H1 (cell line): ENCODE measurements around the gene IL26.

Source experiments
- ATF2 ChIP-seq: IDR thresholded peaks from 2 replicates; pipeline ENCODE4 v1.6.1; 2012; ENCODE audit warnings: low read length, inconsistent platforms
- CBX5 ChIP-seq: fragments of 300-800, 300-1000 bp; sonication (generic); IDR thresholded peaks from 2 replicates; pipeline ENCODE4 v1.7.1; 2016; ENCODE audit warnings: antibody characterized with exemption, low read length, low read depth
- CEBPB ChIP-seq: IDR thresholded peaks from 2 replicates; pipeline ENCODE4 v1.6.1; 2012; ENCODE audit warnings: low read depth, low read length
- CTCF ChIP-seq, 3 experiments: IDR thresholded peaks; 1 replicate in 2 of 3; 2 replicates in 1 of 3; pipeline versions ENCODE4 v1.5.1 to v1.6.1; 2011; ENCODE audit warnings: low read length in 3 of 3, mild to moderate bottlenecking in 3 of 3, inconsistent platforms in 2 of 3, low read depth in 1 of 3, moderate library complexity in 1 of 3; ENCODE audit not compliant: insufficient read depth in 1 of 3; ENCODE audit errors: control extremely low read depth in 1 of 3
- JUN ChIP-seq: IDR thresholded peaks from 2 replicates; pipeline ENCODE4 v1.6.1; 2011; ENCODE audit warnings: low read depth, mild to moderate bottlenecking, improper control_type of control experiment, low read length
- MAX ChIP-seq: IDR thresholded peaks from 2 replicates; pipeline ENCODE4 v1.6.1; 2012; ENCODE audit warnings: inconsistent platforms
- NRF1 ChIP-seq: IDR thresholded peaks from 2 replicates; pipeline ENCODE4 v1.6.1; 2011; ENCODE audit warnings: mild to moderate bottlenecking, low read depth, low read length, improper control_type of control experiment
- POLR2A ChIP-seq, 2 experiments: IDR thresholded peaks; 1 replicate in 1 of 2; 2 replicates in 1 of 2; pipeline ENCODE4 v1.6.1; 2011; ENCODE audit warnings: low read depth in 2 of 2, low read length in 2 of 2, mild to moderate bottlenecking in 2 of 2; ENCODE audit errors: control extremely low read depth in 1 of 2
- RAD21 ChIP-seq, 2 experiments: IDR thresholded peaks in 1 of 2; conservative IDR thresholded peaks in 1 of 2; 2 replicates each; pipeline ENCODE4 v1.6.1; 2011; ENCODE audit warnings: low read depth in 2 of 2, low read length in 2 of 2, improper control_type of control experiment in 1 of 2, inconsistent platforms in 1 of 2, mild to moderate bottlenecking in 1 of 2, moderate library complexity in 1 of 2
- TBP ChIP-seq: IDR thresholded peaks from 2 replicates; pipeline ENCODE4 v1.6.1; 2011; ENCODE audit warnings: low read depth, low read length, improper control_type of control experiment
- TEAD4 ChIP-seq: IDR thresholded peaks from 2 replicates; pipeline ENCODE4 v1.6.1; 2012; ENCODE audit warnings: low read depth, low read length, inconsistent platforms, mixed read lengths
- YY1 ChIP-seq: IDR thresholded peaks from 2 replicates; pipeline ENCODE4 v1.6.1; 2011; ENCODE audit warnings: low read depth, mild to moderate bottlenecking, low read length
- ZNF274 ChIP-seq: IDR thresholded peaks from 2 replicates; pipeline ENCODE4 v1.7.0; 2012; ENCODE audit warnings: low read length, borderline replicate concordance; ENCODE audit errors: extremely low read depth

- TF ChIP-seq CTCF (IDR thresholded peaks at IDR 0.05; ENCODE audit: control extremely low read depth in 1 of 3, insufficient read depth in 1 of 3, low read depth in 1 of 3, low read length in 3 of 3) = no peak
- TF ChIP-seq ATF2 = no peak
- TF ChIP-seq JUN = no peak
- TF ChIP-seq RAD21 (IDR thresholded peaks at IDR 0.05 in 1 of 2, conservative IDR thresholded peaks at IDR 0.05 in 1 of 2; ENCODE audit: low read depth in 2 of 2, low read length in 2 of 2) = no peak
- TF ChIP-seq POLR2A (IDR thresholded peaks at IDR 0.05; ENCODE audit: control extremely low read depth in 1 of 2, low read depth in 2 of 2, low read length in 2 of 2) = no peak
- no peak for TF ChIP-seq NRF1
- no peak for TF ChIP-seq CEBPB
- no peak for TF ChIP-seq TBP
- no peak for TF ChIP-seq TEAD4
- no peak for TF ChIP-seq ZNF274
- TF ChIP-seq MAX = no peak
- no peak for TF ChIP-seq CBX5
- TF ChIP-seq YY1 = no peak
Measured at GRCh38 chr12:68270358-68270757, 44.7 kb upstream of the IL26 start.
